Measurements from ENCODE around the gene TEX11.

TEX11 gene

GRCh38 chrX:70554948-70555347, 353.6 kb downstream of the TEX11 start:
- no peak overlapping the region for H3K9ac ChIP-seq (ENCODE audit: low read length)
- no peaks in the 10 kb centered on the region for H3K79me2 ChIP-seq (ENCODE audit: insufficient read depth, low read length)
- no peaks in the 10 kb centered on the region for H3K9me2 ChIP-seq (replicated peaks; ENCODE audit: insufficient read depth, low read length)
- no peak overlapping the region for H2AFZ ChIP-seq (ENCODE audit: low read depth, low read length, severe bottlenecking)
- H4K20me1 ChIP-seq (ENCODE audit: low read depth, low read length), result no peaks in the 10 kb centered on the region
- no peaks in the 10 kb centered on the region for H3K36me3 ChIP-seq (ENCODE audit: low read length)
- no peaks in the 10 kb centered on the region for H3K27me3 ChIP-seq (ENCODE audit: low read length)
- H3K9me3 ChIP-seq (ENCODE audit: insufficient read depth, low read length), result no peaks in the 10 kb centered on the region
- no peaks in the 10 kb centered on the region for H3F3A ChIP-seq (ENCODE audit: insufficient read depth)
- H3K27ac ChIP-seq (ENCODE audit: low read depth, low read length), result no peak overlapping the region
- no peak overlapping the region for H3K4me2 ChIP-seq (ENCODE audit: low read depth, low read length, poor library complexity, severe bottlenecking)
- TF ChIP-seq CTCF (IDR thresholded peaks at IDR 0.05; ENCODE audit: insufficient read depth, low read length, poor library complexity, severe bottlenecking) (no peak), EZH2phosphoT487 (conservative IDR thresholded peaks at IDR 0.05; ENCODE audit: low read length) (no peak)
- no peak overlapping the region for H3K4me3 ChIP-seq (ENCODE audit: insufficient read depth, low read length, poor library complexity, severe bottlenecking)

- H3K9me3 ChIP-seq (ENCODE audit: insufficient read depth, low read length), result no peaks in the 10 kb centered on the region
- H3K27ac ChIP-seq (ENCODE audit: low read depth, low read length), result no peak overlapping the region
- no peak overlapping the region for H3K4me3 ChIP-seq (ENCODE audit: insufficient read depth, low read length, poor library complexity, severe bottlenecking)
- H3K9me2 ChIP-seq (replicated peaks; ENCODE audit: insufficient read depth, low read length), result no peaks in the 10 kb centered on the region
- no peak for TF ChIP-seq CTCF (IDR thresholded peaks at IDR 0.05; ENCODE audit: insufficient read depth, low read length, poor library complexity, severe bottlenecking)
- no peaks in the 10 kb centered on the region for H3K27me3 ChIP-seq (ENCODE audit: low read length)
- H2AFZ ChIP-seq (ENCODE audit: low read depth, low read length, severe bottlenecking), result no peak overlapping the region
- H4K20me1 ChIP-seq (ENCODE audit: low read depth, low read length), result no peaks in the 10 kb centered on the region
- H3K79me2 ChIP-seq (ENCODE audit: insufficient read depth, low read length), result no peaks in the 10 kb centered on the region
- H3K9ac ChIP-seq (ENCODE audit: low read length), result no peak overlapping the region
- H3K36me3 ChIP-seq (ENCODE audit: low read length), result no peaks in the 10 kb centered on the region
- no peak overlapping the region for H3K4me2 ChIP-seq (ENCODE audit: low read depth, low read length, poor library complexity, severe bottlenecking)
- H3F3A ChIP-seq (ENCODE audit: insufficient read depth), result no peaks in the 10 kb centered on the region
Measured at GRCh38 chrX:70554523-70554922, 354.0 kb downstream of the TEX11 start.

- no peak for TF ChIP-seq CTCF (IDR thresholded peaks at IDR 0.05; ENCODE audit: insufficient read depth, low read length, poor library complexity, severe bottlenecking)
- no peak for TF ChIP-seq EZH2phosphoT487 (conservative IDR thresholded peaks at IDR 0.05; ENCODE audit: low read length)
- Histone ChIP-seq H4K20me1 (ENCODE audit: low read depth, low read length) (no peaks in the 10 kb centered on the region), H2AFZ (ENCODE audit: low read depth, low read length, severe bottlenecking) (no peak overlapping the region), H3K4me3 (ENCODE audit: insufficient read depth, low read length, poor library complexity, severe bottlenecking) (no peak overlapping the region), H3K36me3 (ENCODE audit: low read length) (no peaks in the 10 kb centered on the region), H3K27me3 (ENCODE audit: low read length) (no peaks in the 10 kb centered on the region), H3K4me2 (ENCODE audit: low read depth, low read length, poor library complexity, severe bottlenecking) (no peak overlapping the region), H3K9ac (ENCODE audit: low read length) (no peak overlapping the region), H3K79me2 (ENCODE audit: insufficient read depth, low read length) (no peaks in the 10 kb centered on the region), H3K9me2 (replicated peaks; ENCODE audit: insufficient read depth, low read length) (no peaks in the 10 kb centered on the region), H3K27ac (ENCODE audit: low read depth, low read length) (no peak overlapping the region), H3F3A (ENCODE audit: insufficient read depth) (no peaks in the 10 kb centered on the region), H3K9me3 (ENCODE audit: insufficient read depth, low read length) (no peaks in the 10 kb centered on the region)
Measured at GRCh38 chrX:70554081-70554480, 354.4 kb downstream of the TEX11 start.

GRCh38 chrX:70553516-70553915, 355.0 kb downstream of the TEX11 start:
- no peaks in the 10 kb centered on the region for H4K20me1 ChIP-seq (ENCODE audit: low read depth, low read length)
- H3F3A ChIP-seq (ENCODE audit: insufficient read depth), result no peaks in the 10 kb centered on the region
- TF ChIP-seq CTCF (IDR thresholded peaks at IDR 0.05; ENCODE audit: insufficient read depth, low read length, poor library complexity, severe bottlenecking), result no peak
- H3K9ac ChIP-seq (ENCODE audit: low read length), result no peak overlapping the region
- H3K36me3 ChIP-seq (ENCODE audit: low read length), result no peaks in the 10 kb centered on the region
- no peaks in the 10 kb centered on the region for H3K9me2 ChIP-seq (replicated peaks; ENCODE audit: insufficient read depth, low read length)
- H2AFZ ChIP-seq (ENCODE audit: low read depth, low read length, severe bottlenecking), result no peak overlapping the region
- H3K27ac ChIP-seq (ENCODE audit: low read depth, low read length), result no peak overlapping the region
- H3K4me3 ChIP-seq (ENCODE audit: insufficient read depth, low read length, poor library complexity, severe bottlenecking), result no peak overlapping the region
- no peak overlapping the region for H3K4me2 ChIP-seq (ENCODE audit: low read depth, low read length, poor library complexity, severe bottlenecking)
- no peaks in the 10 kb centered on the region for H3K9me3 ChIP-seq (ENCODE audit: insufficient read depth, low read length)
- no peaks in the 10 kb centered on the region for H3K27me3 ChIP-seq (ENCODE audit: low read length)
- H3K79me2 ChIP-seq (ENCODE audit: insufficient read depth, low read length), result no peaks in the 10 kb centered on the region
